K562 (cell line): ENCODE data around the gene LANCL3. TPM values are rescaled to one million over a fixed set of nuclear protein-coding genes. Genes with fewer than 3 reads are reported as not detected.

ENCODE experiments used
- ATAC-seq: fragments of 200-7000 bp; cut with Tn5 transposase; 3 replicates; pipeline ENCODE4 v1.9.1; 2020; ENCODE audit warnings: moderate library complexity
- BruUV-seq: library from RNA; stranded (reverse); fragments of 400-500 nt; replicated peaks from 2 replicates; lab custom pipeline; 2021; lab: Mats Ljungman, UMichigan
- CTCF ChIA-PET: fragments of 300-600 bp; formaldehyde crosslinking; extraction: SDS; loops from one replicate; lab custom pipeline; 2021; ENCODE audit warnings: low intra/inter-chr PET ratio; lab: Yijun Ruan, JAX
- POLR2A ChIA-PET: fragments of 300-600, 350-650 bp; sonication (Branson Sonifier 250); formaldehyde crosslinking; extraction: SDS; loops from one replicate; lab custom pipeline; 2021; ENCODE audit warnings: antibody characterized with exemption, inconsistent platforms; lab: Yijun Ruan, JAX
- DNase-seq, 4 experiments: peaks; one replicate each; pipeline versions ENCODE4 v3.0.0 to v3.0.0-alpha.2; 2011 to 2018; ENCODE audit warnings: low spot score in 3 of 4, mixed read lengths in 3 of 4; ENCODE audit errors: extremely low read depth in 1 of 4
- FAIRE-seq: peaks from 2 replicates; lab custom pipeline; 2011; peaks lifted over from hg19 to GRCh38; lab: Jason Lieb, UNC
- H2AFZ ChIP-seq: 2 replicates; pipeline ENCODE4 v1.6.0; 2011; ENCODE audit warnings: low read depth, low read length, control low read depth, inconsistent platforms
- H3K27ac ChIP-seq: fragments of 200-600 bp; 3 replicates; pipeline ENCODE4 v1.8.0; 2011; ENCODE audit warnings: low read depth, mild to moderate bottlenecking, control low read depth, inconsistent platforms, low read length, moderate library complexity, mixed read lengths; ENCODE audit errors: extremely low read depth
- H3K27me3 ChIP-seq, 2 experiments: fragments of 300-600 bp in 1 of 2; 2 replicates in 1 of 2; 3 replicates in 1 of 2; pipeline versions ENCODE4 v1.6.0 to v1.8.0; 2011; ENCODE audit warnings: inconsistent platforms in 2 of 2, low read length in 2 of 2, mild to moderate bottlenecking in 1 of 2, mixed read lengths in 1 of 2, moderate library complexity in 1 of 2; ENCODE audit not compliant: control insufficient read depth in 2 of 2, insufficient read depth in 2 of 2
- H3K36me3 ChIP-seq: fragments of 300-600 bp; 3 replicates; pipeline ENCODE4 v1.8.0; 2011; ENCODE audit warnings: mild to moderate bottlenecking, low read length, inconsistent platforms; ENCODE audit not compliant: control insufficient read depth, insufficient read depth
- H3K4me1 ChIP-seq, 2 experiments: fragments of 200-600 bp in 1 of 2; replicated peaks in 1 of 2; 2 replicates in 1 of 2; 3 replicates in 1 of 2; pipeline versions ENCODE4 v1.5.1 to v1.8.0; 2011; ENCODE audit warnings: inconsistent platforms in 2 of 2, low read length in 2 of 2, mild to moderate bottlenecking in 1 of 2, mixed read lengths in 1 of 2, moderate library complexity in 1 of 2; ENCODE audit not compliant: control insufficient read depth in 2 of 2, insufficient read depth in 2 of 2
- H3K4me2 ChIP-seq: 2 replicates; pipeline ENCODE4 v1.6.1; 2011; ENCODE audit warnings: low read length, control low read depth, inconsistent platforms, mixed read lengths; ENCODE audit not compliant: insufficient read depth
- H3K4me3 ChIP-seq: fragments of 200-600 bp; sonication (generic), shearing (Covaris generic); 2 replicates; pipeline ENCODE4 v1.5.1; 2016; ENCODE audit warnings: control low read depth, inconsistent platforms
- H3K79me2 ChIP-seq: fragments of 200-600 bp; 3 replicates; pipeline ENCODE4 v1.8.0; 2011; ENCODE audit warnings: low read length, inconsistent platforms; ENCODE audit not compliant: control insufficient read depth, insufficient read depth
- H3K9ac ChIP-seq, 2 experiments: 2 replicates each; pipeline versions ENCODE4 v1.6.0 to v1.6.1; 2011; ENCODE audit warnings: low read depth in 2 of 2, low read length in 2 of 2, control low read depth in 1 of 2, inconsistent platforms in 1 of 2, mild to moderate bottlenecking in 1 of 2, mixed read lengths in 1 of 2; ENCODE audit not compliant: insufficient read depth in 1 of 2
- H3K9me1 ChIP-seq: one replicate; pipeline ENCODE4 v1.6.0; 2011; ENCODE audit warnings: inconsistent platforms, mild to moderate bottlenecking, low read length, moderate library complexity; ENCODE audit not compliant: control insufficient read depth, insufficient read depth
- H3K9me3 ChIP-seq: replicated peaks from 2 replicates; pipeline ENCODE4 v1.5.1; 2011; ENCODE audit warnings: low read depth, low read length, inconsistent platforms; ENCODE audit not compliant: control insufficient read depth, insufficient read depth
- H4K20me1 ChIP-seq: replicated peaks from 2 replicates; pipeline ENCODE4 v1.6.1; 2011; ENCODE audit warnings: low read length, inconsistent platforms, mixed read lengths; ENCODE audit not compliant: control insufficient read depth, insufficient read depth
- MLLT1 ChIP-seq, 2 experiments: fragments of 450-650 bp; IDR thresholded peaks; 2 replicates each; pipeline ENCODE4 v1.6.1; 2016
- SMARCE1 ChIP-seq: fragments of 450-650 bp; IDR thresholded peaks from 2 replicates; pipeline ENCODE4 v1.7.1; 2016; ENCODE audit warnings: mild to moderate bottlenecking
- TRIM24 ChIP-seq, 2 experiments: fragments of 450-650 bp; IDR thresholded peaks; 2 replicates each; pipeline ENCODE4 v1.6.1; 2016
- WGBS: fragments of 100-300 bp; shearing (Covaris generic); methylation state at CpG from one replicate; pipeline ENCODE4 v1.1.6; 2016; ENCODE audit warnings: low coverage, mixed read lengths; ENCODE audit not compliant: insufficient coverage; ENCODE audit errors: missing lambda C conversion rate; 5-methylcytosine and 5-hydroxymethylcytosine counted together
- in situ Hi-C: fragments of 300-500 bp; cut with MboI; formaldehyde crosslinking; loops from 4 replicates; pipeline ENCODE4 v1.15.0; 2018; ENCODE audit warnings: inconsistent platforms, mixed read lengths
- intact Hi-C: fragments of 100-400 bp; cut with micrococcal nuclease; formaldehyde crosslinking; loops from 2 replicates; pipeline ENCODE4 v1.14.2; 2022
- polyA plus RNA-seq, 8 experiments: library from polyadenylated mRNA; depleted of rRNA in 4 of 8; stranded (reverse) in 5 of 8; unstranded in 3 of 8; fragments of >200 nt; fragmentation: Nextera tagmentation in 2 of 8; fragmentation: Illumina TruSeq in 1 of 8; extraction: Ambion mirVana in 2 of 8; extraction: Trizol in 1 of 8; gene quantifications; 2 replicates each; pipeline versions ENCODE4 v1.2.1 to v1.2.3, GENCODE V29; 2011 to 2014; ENCODE audit warnings: inconsistent platforms in 1 of 8, missing spikeins in 1 of 8
- total RNA-seq, 7 experiments: library from RNA; depleted of rRNA in 6 of 7; stranded (reverse); fragments of >200 nt in 6 of 7; fragmentation: Illumina TruSeq in 2 of 7; extraction: Trizol in 2 of 7; gene quantifications; 2 replicates each; pipeline versions ENCODE4 v1.2.1 to v1.2.3, GENCODE V29; 2011 to 2021; ENCODE audit warnings: low replicate concordance in 1 of 7
- TF ChIP-seq, protein P1 (sequence below): fragments of 450-650 bp; IDR thresholded peaks from 2 replicates; pipeline ENCODE4 v1.6.1; 2016; ENCODE audit warnings: mild to moderate bottlenecking, moderate library complexity
- TF ChIP-seq, protein P2 (sequence below): fragments of 250-450 bp; sonication (Bioruptor Pico); IDR thresholded peaks from 2 replicates; pipeline ENCODE4 v1.5.1; 2021; ENCODE audit warnings: mild to moderate bottlenecking

LANCL3 gene
- total and polyA plus RNA-seq, 9 of the 15 experiments (the other 6 are each of a cell fraction or from before 2014, with no cell fraction given): 0.41 to 1.5 (median 0.58) TPM

- H3K27me3 ChIP-seq: no peaks in the 10 kb centered on the region
- H3K27ac ChIP-seq: peak overlapping the region; percentile 92
- no peaks in the 10 kb centered on the region for H3K9me1 ChIP-seq
- peak overlapping the region in 1 of 2 experiments; percentile 67; a peak in 2 of 4 replicates for H3K9ac ChIP-seq
- DNase-seq (peak; percentile 62 to 78 (median 70)), FAIRE-seq (peak; percentile 74), ATAC-seq (peak; percentile 87)
- no peaks in the 10 kb centered on the region for H4K20me1 ChIP-seq
- BruUV-seq: no TSS peak
- peak overlapping the region; percentile 74 for H3K4me2 ChIP-seq
- H3K4me3 ChIP-seq: peak overlapping the region; percentile 1; the same call in 1 of the 2 replicates
- peak overlapping the region; percentile 79 for H2AFZ ChIP-seq
- H3K9me3 ChIP-seq: no peaks in the 10 kb centered on the region
- no peaks in the 10 kb centered on the region for H3K79me2 ChIP-seq
- intact Hi-C loops (loop anchor here (2.0 to 5.0 kb wide), 2 partner anchors 28 to 80 kb away; partner anchors contain the start of gene LANCL3), in situ Hi-C loops (no loop called here)
- ChIA-PET CTCF (no interaction called here), POLR2A (interaction anchor here (1.0 kb wide), 1 partner anchor 29 kb away, joined by 3 read pairs; no protein-coding TSS in a partner anchor)
- no peaks in the 10 kb centered on the region; the same call in 2 of the 3 replicates for H3K36me3 ChIP-seq
- WGBS: 0% methylated on average over 8 of the region's 8 CpGs
- peaks cover 3 to 28% of the 10 kb centered on the region in 2 experiments; a peak in 3 of 5 replicates for H3K4me1 ChIP-seq
- TF ChIP-seq MLLT1 (IDR thresholded peaks at IDR 0.05) (0 out of 4 replicates have a peak, but pooled peaks of 1 of the 2 experiments have one; percentile 17), SMARCE1 (peak; percentile 85), TRIM24 (IDR thresholded peaks at IDR 0.05) (peak; percentile 81 to 83; a peak in 3 of 4 replicates)
- TF ChIP-seq, protein P1, sequence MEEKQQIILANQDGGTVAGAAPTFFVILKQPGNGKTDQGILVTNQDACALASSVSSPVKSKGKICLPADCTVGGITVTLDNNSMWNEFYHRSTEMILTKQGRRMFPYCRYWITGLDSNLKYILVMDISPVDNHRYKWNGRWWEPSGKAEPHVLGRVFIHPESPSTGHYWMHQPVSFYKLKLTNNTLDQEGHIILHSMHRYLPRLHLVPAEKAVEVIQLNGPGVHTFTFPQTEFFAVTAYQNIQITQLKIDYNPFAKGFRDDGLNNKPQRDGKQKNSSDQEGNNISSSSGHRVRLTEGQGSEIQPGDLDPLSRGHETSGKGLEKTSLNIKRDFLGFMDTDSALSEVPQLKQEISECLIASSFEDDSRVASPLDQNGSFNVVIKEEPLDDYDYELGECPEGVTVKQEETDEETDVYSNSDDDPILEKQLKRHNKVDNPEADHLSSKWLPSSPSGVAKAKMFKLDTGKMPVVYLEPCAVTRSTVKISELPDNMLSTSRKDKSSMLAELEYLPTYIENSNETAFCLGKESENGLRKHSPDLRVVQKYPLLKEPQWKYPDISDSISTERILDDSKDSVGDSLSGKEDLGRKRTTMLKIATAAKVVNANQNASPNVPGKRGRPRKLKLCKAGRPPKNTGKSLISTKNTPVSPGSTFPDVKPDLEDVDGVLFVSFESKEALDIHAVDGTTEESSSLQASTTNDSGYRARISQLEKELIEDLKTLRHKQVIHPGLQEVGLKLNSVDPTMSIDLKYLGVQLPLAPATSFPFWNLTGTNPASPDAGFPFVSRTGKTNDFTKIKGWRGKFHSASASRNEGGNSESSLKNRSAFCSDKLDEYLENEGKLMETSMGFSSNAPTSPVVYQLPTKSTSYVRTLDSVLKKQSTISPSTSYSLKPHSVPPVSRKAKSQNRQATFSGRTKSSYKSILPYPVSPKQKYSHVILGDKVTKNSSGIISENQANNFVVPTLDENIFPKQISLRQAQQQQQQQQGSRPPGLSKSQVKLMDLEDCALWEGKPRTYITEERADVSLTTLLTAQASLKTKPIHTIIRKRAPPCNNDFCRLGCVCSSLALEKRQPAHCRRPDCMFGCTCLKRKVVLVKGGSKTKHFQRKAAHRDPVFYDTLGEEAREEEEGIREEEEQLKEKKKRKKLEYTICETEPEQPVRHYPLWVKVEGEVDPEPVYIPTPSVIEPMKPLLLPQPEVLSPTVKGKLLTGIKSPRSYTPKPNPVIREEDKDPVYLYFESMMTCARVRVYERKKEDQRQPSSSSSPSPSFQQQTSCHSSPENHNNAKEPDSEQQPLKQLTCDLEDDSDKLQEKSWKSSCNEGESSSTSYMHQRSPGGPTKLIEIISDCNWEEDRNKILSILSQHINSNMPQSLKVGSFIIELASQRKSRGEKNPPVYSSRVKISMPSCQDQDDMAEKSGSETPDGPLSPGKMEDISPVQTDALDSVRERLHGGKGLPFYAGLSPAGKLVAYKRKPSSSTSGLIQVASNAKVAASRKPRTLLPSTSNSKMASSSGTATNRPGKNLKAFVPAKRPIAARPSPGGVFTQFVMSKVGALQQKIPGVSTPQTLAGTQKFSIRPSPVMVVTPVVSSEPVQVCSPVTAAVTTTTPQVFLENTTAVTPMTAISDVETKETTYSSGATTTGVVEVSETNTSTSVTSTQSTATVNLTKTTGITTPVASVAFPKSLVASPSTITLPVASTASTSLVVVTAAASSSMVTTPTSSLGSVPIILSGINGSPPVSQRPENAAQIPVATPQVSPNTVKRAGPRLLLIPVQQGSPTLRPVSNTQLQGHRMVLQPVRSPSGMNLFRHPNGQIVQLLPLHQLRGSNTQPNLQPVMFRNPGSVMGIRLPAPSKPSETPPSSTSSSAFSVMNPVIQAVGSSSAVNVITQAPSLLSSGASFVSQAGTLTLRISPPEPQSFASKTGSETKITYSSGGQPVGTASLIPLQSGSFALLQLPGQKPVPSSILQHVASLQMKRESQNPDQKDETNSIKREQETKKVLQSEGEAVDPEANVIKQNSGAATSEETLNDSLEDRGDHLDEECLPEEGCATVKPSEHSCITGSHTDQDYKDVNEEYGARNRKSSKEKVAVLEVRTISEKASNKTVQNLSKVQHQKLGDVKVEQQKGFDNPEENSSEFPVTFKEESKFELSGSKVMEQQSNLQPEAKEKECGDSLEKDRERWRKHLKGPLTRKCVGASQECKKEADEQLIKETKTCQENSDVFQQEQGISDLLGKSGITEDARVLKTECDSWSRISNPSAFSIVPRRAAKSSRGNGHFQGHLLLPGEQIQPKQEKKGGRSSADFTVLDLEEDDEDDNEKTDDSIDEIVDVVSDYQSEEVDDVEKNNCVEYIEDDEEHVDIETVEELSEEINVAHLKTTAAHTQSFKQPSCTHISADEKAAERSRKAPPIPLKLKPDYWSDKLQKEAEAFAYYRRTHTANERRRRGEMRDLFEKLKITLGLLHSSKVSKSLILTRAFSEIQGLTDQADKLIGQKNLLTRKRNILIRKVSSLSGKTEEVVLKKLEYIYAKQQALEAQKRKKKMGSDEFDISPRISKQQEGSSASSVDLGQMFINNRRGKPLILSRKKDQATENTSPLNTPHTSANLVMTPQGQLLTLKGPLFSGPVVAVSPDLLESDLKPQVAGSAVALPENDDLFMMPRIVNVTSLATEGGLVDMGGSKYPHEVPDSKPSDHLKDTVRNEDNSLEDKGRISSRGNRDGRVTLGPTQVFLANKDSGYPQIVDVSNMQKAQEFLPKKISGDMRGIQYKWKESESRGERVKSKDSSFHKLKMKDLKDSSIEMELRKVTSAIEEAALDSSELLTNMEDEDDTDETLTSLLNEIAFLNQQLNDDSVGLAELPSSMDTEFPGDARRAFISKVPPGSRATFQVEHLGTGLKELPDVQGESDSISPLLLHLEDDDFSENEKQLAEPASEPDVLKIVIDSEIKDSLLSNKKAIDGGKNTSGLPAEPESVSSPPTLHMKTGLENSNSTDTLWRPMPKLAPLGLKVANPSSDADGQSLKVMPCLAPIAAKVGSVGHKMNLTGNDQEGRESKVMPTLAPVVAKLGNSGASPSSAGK: no peak
- TF ChIP-seq, protein P2, sequence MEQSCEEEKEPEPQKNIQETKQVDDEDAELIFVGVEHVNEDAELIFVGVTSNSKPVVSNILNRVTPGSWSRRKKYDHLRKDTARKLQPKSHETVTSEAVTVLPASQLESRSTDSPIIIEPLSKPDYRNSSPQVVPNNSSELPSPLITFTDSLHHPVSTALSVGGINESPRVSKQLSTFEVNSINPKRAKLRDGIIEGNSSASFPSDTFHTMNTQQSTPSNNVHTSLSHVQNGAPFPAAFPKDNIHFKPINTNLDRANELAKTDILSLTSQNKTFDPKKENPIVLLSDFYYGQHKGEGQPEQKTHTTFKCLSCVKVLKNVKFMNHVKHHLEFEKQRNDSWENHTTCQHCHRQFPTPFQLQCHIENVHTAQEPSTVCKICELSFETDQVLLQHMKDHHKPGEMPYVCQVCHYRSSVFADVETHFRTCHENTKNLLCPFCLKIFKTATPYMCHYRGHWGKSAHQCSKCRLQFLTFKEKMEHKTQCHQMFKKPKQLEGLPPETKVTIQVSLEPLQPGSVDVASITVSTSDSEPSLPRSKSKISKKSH (CRISPR knock-in tag): no peak
These were observed 81.2 kb downstream of the LANCL3 start for GRCh38 chrX:37652589-37653231.
